ENCODE measurements around the gene C3. TPM values are rescaled to one million over a fixed set of nuclear protein-coding genes. Genes with fewer than 3 reads are reported as not detected.

C3 gene
- total and polyA plus RNA-seq, 2 of the 13 experiments (the other 11 are each of a cell fraction or from before 2014, with no cell fraction given), result 1,455 to 6,272 TPM

GRCh38 chr19:6765738-6766356, 45.4 kb upstream of the C3 start (continued):
- TF ChIP-seq ZBTB39 (CRISPR knock-in tag; IDR thresholded peaks at IDR 0.05), result no peak
- no peak for TF ChIP-seq ZNF44 (CRISPR knock-in tag; IDR thresholded peaks at IDR 0.05)
- no peak for TF ChIP-seq GTF2F1 (IDR thresholded peaks at IDR 0.05; ENCODE audit: low read length)
- no peak for TF ChIP-seq ZNF33A (CRISPR knock-in tag; IDR thresholded peaks at IDR 0.05; ENCODE audit: borderline replicate concordance)
- TF ChIP-seq TEAD3 (CRISPR knock-in tag; optimal IDR thresholded peaks at IDR 0.05; ENCODE audit: borderline replicate concordance), result peak; percentile 67
- TF ChIP-seq RAD21 (CRISPR knock-in tag; IDR thresholded peaks at IDR 0.05), result no peak
- no peak for TF ChIP-seq ELF3 (CRISPR knock-in tag; IDR thresholded peaks at IDR 0.05)
- TF ChIP-seq TFDP2 (CRISPR knock-in tag; IDR thresholded peaks at IDR 0.05), result no peak
- TF ChIP-seq ZNF234 (CRISPR knock-in tag; conservative IDR thresholded peaks at IDR 0.05), result no peak
- no peak for TF ChIP-seq NFKB2 (CRISPR knock-in tag; IDR thresholded peaks at IDR 0.05; ENCODE audit: borderline replicate concordance)
- no peak for TF ChIP-seq BRD4 (CRISPR knock-in tag; IDR thresholded peaks at IDR 0.05)
- no peak for TF ChIP-seq PHB2 (IDR thresholded peaks at IDR 0.05; ENCODE audit: partially characterized antibody)
- no peak for TF ChIP-seq IRF9 (CRISPR knock-in tag; IDR thresholded peaks at IDR 0.05; ENCODE audit: borderline replicate concordance)
- no peak for TF ChIP-seq ZFX (CRISPR knock-in tag; IDR thresholded peaks at IDR 0.05; ENCODE audit: low read depth)
- TF ChIP-seq SNAI1 (CRISPR knock-in tag; IDR thresholded peaks at IDR 0.05; ENCODE audit: borderline replicate concordance), result no peak
- no peak for TF ChIP-seq ZNF263 (CRISPR knock-in tag; IDR thresholded peaks at IDR 0.05)
- no peak for TF ChIP-seq ZNF670 (CRISPR knock-in tag; IDR thresholded peaks at IDR 0.05; ENCODE audit: borderline replicate concordance)
- TF ChIP-seq ATAD3A (CRISPR knock-in tag; IDR thresholded peaks at IDR 0.05), result no peak
- no peak for TF ChIP-seq ATRX (CRISPR knock-in tag; IDR thresholded peaks at IDR 0.05; ENCODE audit: borderline replicate concordance)
- no peak for TF ChIP-seq ZNF782 (CRISPR knock-in tag; IDR thresholded peaks at IDR 0.05; ENCODE audit: borderline replicate concordance)
- no peak for TF ChIP-seq ZNF484 (CRISPR knock-in tag; IDR thresholded peaks at IDR 0.05; ENCODE audit: borderline replicate concordance, low read depth)
- TF ChIP-seq ZNF746 (CRISPR knock-in tag; IDR thresholded peaks at IDR 0.05), result no peak
- no peak for TF ChIP-seq HIC2 (CRISPR knock-in tag; IDR thresholded peaks at IDR 0.05; ENCODE audit: low read depth)
- TF ChIP-seq ZBTB20 (CRISPR knock-in tag; IDR thresholded peaks at IDR 0.05; ENCODE audit: borderline replicate concordance, low read depth), result no peak
- TF ChIP-seq ZNF180 (CRISPR knock-in tag; IDR thresholded peaks at IDR 0.05; ENCODE audit: borderline replicate concordance, low read depth), result no peak
- TF ChIP-seq SNAPC5 (CRISPR knock-in tag; IDR thresholded peaks at IDR 0.05; ENCODE audit: borderline replicate concordance), result no peak
